Upper lobe of left lung (tissue), 6 donors: ENCODE data around the gene VSIG10. TPM values are rescaled to one million over a fixed set of nuclear protein-coding genes. Genes with fewer than 3 reads are reported as not detected.

ENCODE experiments used
- ATAC-seq, 2 donors: fragments of 200-7000 bp; cut with Tn5 transposase; one replicate each; pipeline ENCODE4 v1.9.1; 2022; ENCODE audit warnings: mild to moderate bottlenecking in 2 of 2, moderate library complexity in 2 of 2; ENCODE audit not compliant: low FRiP score in 2 of 2
- DNase-seq, 2 donors: peaks; one replicate each; pipeline ENCODE4 v3.0.0-alpha.2; 2019 to 2020
- H3K27ac ChIP-seq, 4 donors: fragments of 200-600 bp; sonication (generic); one replicate each; pipeline ENCODE4 v1.5.1; 2016 to 2019
- H3K27me3 ChIP-seq, 4 donors: fragments of 200-600 bp; sonication (generic); one replicate each; pipeline ENCODE4 v1.5.1; 2017 to 2019
- H3K36me3 ChIP-seq, 4 donors: fragments of 200-600 bp; sonication (generic); one replicate each; pipeline ENCODE4 v1.5.1; 2016 to 2019
- H3K4me1 ChIP-seq, 4 donors: fragments of 200-600 bp; sonication (generic); one replicate each; pipeline ENCODE4 v1.5.1; 2018 to 2019
- H3K4me3 ChIP-seq, 4 donors: fragments of 200-600 bp; sonication (generic); one replicate each; pipeline ENCODE4 v1.5.1; 2017 to 2019; ENCODE audit warnings: mild to moderate bottlenecking in 2 of 4, moderate library complexity in 1 of 4
- H3K9me3 ChIP-seq, 4 donors: fragments of 200-600 bp; sonication (generic); one replicate each; pipeline ENCODE4 v1.5.1; 2018 to 2019
- CTCF ChIP-seq, 6 experiments: fragments of 450-650 bp in 4 of 6; fragments of 200-600 bp in 2 of 6; sonication (generic) in 2 of 6; IDR thresholded peaks; one replicate each; pipeline ENCODE4 v1.5.1; 2016 to 2019; ENCODE audit warnings: antibody characterized with exemption in 6 of 6
- EP300 ChIP-seq, 4 donors: sonication (generic); formaldehyde crosslinking; IDR thresholded peaks; one replicate each; pipeline ENCODE4 v1.5.1; 2017; ENCODE audit warnings: antibody characterized with exemption in 4 of 4, control low read depth in 2 of 4
- POLR2A ChIP-seq, 4 donors: fragments of 450-650 bp; IDR thresholded peaks; one replicate each; pipeline ENCODE4 v1.5.1; 2016 to 2017; ENCODE audit warnings: antibody characterized with exemption in 4 of 4, mild to moderate bottlenecking in 2 of 4
- POLR2AphosphoS5 ChIP-seq, 2 donors: sonication (generic); formaldehyde crosslinking; IDR thresholded peaks; one replicate each; pipeline ENCODE4 v1.5.1; 2017; ENCODE audit warnings: antibody characterized with exemption in 2 of 2
- WGBS, 2 donors: methylation state at CpG; one replicate each; pipeline ENCODE4 v1.1.5; 2017 to 2018; 5-methylcytosine and 5-hydroxymethylcytosine counted together
- total RNA-seq, 6 donors: library from RNA; depleted of rRNA in 4 of 6; stranded (reverse); fragments of >200 nt in 4 of 6; gene quantifications; one replicate each; pipeline versions ENCODE4 v1.1.0 to v1.2.1, GENCODE V29; 2016 to 2021
- donor health status: DM: no; HTN: no; CAD: no; lungs with moderate emphysema.
- donor health status: DM: no; HTN: yes; CAD: no; lungs with severe emphysema.

Gene VSIG10
- 100 to 1,000 TPM in 1 of 6 donors, 10 to 100 TPM in 5; 44.1 to 157 (median 72.8) TPM for total RNA-seq

- WGBS, 2 donors: 0% methylated on average over 48 of the region's 75 CpGs; no CpG with 5 or more reads in 1 of the 2 donors
Measured at GRCh38 chr12:118103601-118104382, at the start of gene VSIG10. Gene VSIG10 (minus strand): TSS chr12:118104011. CDS start chr12:118103671, 340 bp downstream.

GRCh38 chr12:118151755-118152154, 47.9 kb upstream of the VSIG10 start:
- no peak overlapping the region for H3K27ac ChIP-seq
- ATAC-seq: no peak
- H3K27me3 ChIP-seq: no peaks in the 10 kb centered on the region
- no peaks in the 10 kb centered on the region for H3K4me1 ChIP-seq
- no peak for TF ChIP-seq POLR2AphosphoS5 (IDR thresholded peaks at IDR 0.05)
- no peak for TF ChIP-seq EP300 (IDR thresholded peaks at IDR 0.05)
- TF ChIP-seq CTCF (IDR thresholded peaks at IDR 0.05): no peak
- TF ChIP-seq POLR2A (IDR thresholded peaks at IDR 0.05): no peak
- no peak for DNase-seq
- H3K36me3 ChIP-seq: peaks cover 6 to 55% (median 16%) of the 10 kb centered on the region in 4 donors
- H3K9me3 ChIP-seq: no peaks in the 10 kb centered on the region
- H3K4me3 ChIP-seq: no peak overlapping the region
- WGBS, 2 donors: 85 to 90% methylated on average over 5 of the region's 5 CpGs

More at GRCh38 chr12:118103601-118104382, at the start of gene VSIG10:
- ATAC-seq (peak; percentile 94 to 96), DNase-seq (peak; percentile 89 to 93)
- no peaks in the 10 kb centered on the region for H3K9me3 ChIP-seq
- TF ChIP-seq POLR2AphosphoS5 (IDR thresholded peaks at IDR 0.05) (peak; percentile 28 to 56), CTCF (IDR thresholded peaks at IDR 0.05) (no peak), POLR2A (IDR thresholded peaks at IDR 0.05) (peak in 3 of 4 donors; percentile 45 to 94 (median 75))
- no peaks in the 10 kb centered on the region for H3K36me3 ChIP-seq
- peaks cover 15 to 32% (median 20%) of the 10 kb centered on the region in 4 donors for H3K4me1 ChIP-seq
- H3K27ac ChIP-seq: peak within 1 kb of the TSS; percentile 77 to 89 (median 87)
- H3K4me3 ChIP-seq: peak within 1 kb of the TSS; percentile 85 to 93 (median 89)
- no peaks in the 10 kb centered on the region for H3K27me3 ChIP-seq

GRCh38 chr12:118150625-118151024, 46.8 kb upstream of the VSIG10 start:
- 48 to 60% methylated on average over 7 of the region's 7 CpGs for WGBS, 2 donors
- H3K27me3 ChIP-seq: no peaks in the 10 kb centered on the region
- no peak overlapping the region for H3K27ac ChIP-seq
- H3K4me3 ChIP-seq: no peak overlapping the region
- DNase-seq (no peak), ATAC-seq (no peak)
- no peaks in the 10 kb centered on the region for H3K4me1 ChIP-seq
- H3K9me3 ChIP-seq: no peaks in the 10 kb centered on the region
- H3K36me3 ChIP-seq: peaks cover 6 to 63% (median 25%) of the 10 kb centered on the region in 4 donors
- no peak for TF ChIP-seq EP300 (IDR thresholded peaks at IDR 0.05)
- TF ChIP-seq CTCF (IDR thresholded peaks at IDR 0.05): no peak
- no peak for TF ChIP-seq POLR2AphosphoS5 (IDR thresholded peaks at IDR 0.05)
- TF ChIP-seq POLR2A (IDR thresholded peaks at IDR 0.05): no peak

GRCh38 chr12:118148287-118148686, 44.5 kb upstream of the VSIG10 start:
- ATAC-seq: no peak
- Histone ChIP-seq H3K4me1 (no peaks in the 10 kb centered on the region), H3K27me3 (no peaks in the 10 kb centered on the region), H3K27ac (no peak overlapping the region), H3K4me3 (no peak overlapping the region), H3K9me3 (no peaks in the 10 kb centered on the region), H3K36me3 (peaks cover 12 to 81% (median 43%) of the 10 kb centered on the region in 4 donors)
- TF ChIP-seq EP300 (IDR thresholded peaks at IDR 0.05) (no peak), POLR2AphosphoS5 (IDR thresholded peaks at IDR 0.05) (no peak), CTCF (IDR thresholded peaks at IDR 0.05) (no peak), POLR2A (IDR thresholded peaks at IDR 0.05) (no peak)
- WGBS, 2 donors: 93 to 96% methylated on average over 5 of the region's 5 CpGs
- DNase-seq: no peak
